GM13976 (cell line): Measurements from ENCODE around the gene SCUBE3.
A peak's percentile ranks its signal among the peaks of the same experiment; 100 is the strongest.

ENCODE experiments used
- DNase-seq: peaks from one replicate; pipeline ENCODE4 v3.0.0; 2012; ENCODE audit warnings: low spot score
- in situ Hi-C: fragments of 300-500 bp; cut with MboI; formaldehyde crosslinking; loops from one replicate; pipeline ENCODE4 v1.12.0; 2022; ENCODE audit warnings: low sequenced_read_pairs, mixed read lengths, inconsistent platforms; ENCODE audit not compliant: unreplicated experiment
- TF ChIP-seq, protein P1 (sequence below): IDR thresholded peaks from 2 replicates; pipeline ENCODE4 v1.5.1; 2012; ENCODE audit warnings: borderline replicate concordance, mild to moderate bottlenecking; ENCODE audit not compliant: insufficient read depth; ENCODE audit errors: extremely low read depth, missing control alignments, control extremely low read depth

Gene SCUBE3

DNA sequence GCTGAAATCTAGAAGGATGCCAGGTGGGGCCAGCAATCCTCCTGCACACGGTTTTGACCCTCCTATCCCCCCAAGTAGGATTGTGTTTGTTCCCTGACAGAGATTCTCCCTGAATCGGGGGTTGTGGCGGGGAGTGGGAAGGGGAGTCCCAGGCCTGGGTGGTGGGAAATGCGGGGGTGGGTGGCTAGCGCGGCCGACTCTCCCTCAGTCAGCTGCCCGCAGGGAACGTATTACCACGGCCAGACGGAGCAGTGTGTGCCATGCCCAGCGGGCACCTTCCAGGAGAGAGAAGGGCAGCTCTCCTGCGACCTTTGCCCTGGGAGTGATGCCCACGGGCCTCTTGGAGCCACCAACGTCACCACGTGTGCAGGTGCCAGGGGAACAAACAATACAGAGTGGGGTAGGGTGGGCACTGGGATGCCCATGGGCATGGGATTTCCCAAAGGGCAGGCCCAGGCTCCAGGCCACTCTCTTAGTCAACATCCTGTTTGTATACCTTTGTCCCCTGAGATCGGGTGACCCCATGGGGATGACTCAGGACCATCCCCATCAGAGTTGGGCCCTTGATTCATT lies 29.7 kb downstream of the SCUBE3 start:
- TF ChIP-seq, protein P1, sequence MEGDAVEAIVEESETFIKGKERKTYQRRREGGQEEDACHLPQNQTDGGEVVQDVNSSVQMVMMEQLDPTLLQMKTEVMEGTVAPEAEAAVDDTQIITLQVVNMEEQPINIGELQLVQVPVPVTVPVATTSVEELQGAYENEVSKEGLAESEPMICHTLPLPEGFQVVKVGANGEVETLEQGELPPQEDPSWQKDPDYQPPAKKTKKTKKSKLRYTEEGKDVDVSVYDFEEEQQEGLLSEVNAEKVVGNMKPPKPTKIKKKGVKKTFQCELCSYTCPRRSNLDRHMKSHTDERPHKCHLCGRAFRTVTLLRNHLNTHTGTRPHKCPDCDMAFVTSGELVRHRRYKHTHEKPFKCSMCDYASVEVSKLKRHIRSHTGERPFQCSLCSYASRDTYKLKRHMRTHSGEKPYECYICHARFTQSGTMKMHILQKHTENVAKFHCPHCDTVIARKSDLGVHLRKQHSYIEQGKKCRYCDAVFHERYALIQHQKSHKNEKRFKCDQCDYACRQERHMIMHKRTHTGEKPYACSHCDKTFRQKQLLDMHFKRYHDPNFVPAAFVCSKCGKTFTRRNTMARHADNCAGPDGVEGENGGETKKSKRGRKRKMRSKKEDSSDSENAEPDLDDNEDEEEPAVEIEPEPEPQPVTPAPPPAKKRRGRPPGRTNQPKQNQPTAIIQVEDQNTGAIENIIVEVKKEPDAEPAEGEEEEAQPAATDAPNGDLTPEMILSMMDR, result no peak
- in situ Hi-C loops, result no loop called here
- DNase-seq, result no peak

DNA sequence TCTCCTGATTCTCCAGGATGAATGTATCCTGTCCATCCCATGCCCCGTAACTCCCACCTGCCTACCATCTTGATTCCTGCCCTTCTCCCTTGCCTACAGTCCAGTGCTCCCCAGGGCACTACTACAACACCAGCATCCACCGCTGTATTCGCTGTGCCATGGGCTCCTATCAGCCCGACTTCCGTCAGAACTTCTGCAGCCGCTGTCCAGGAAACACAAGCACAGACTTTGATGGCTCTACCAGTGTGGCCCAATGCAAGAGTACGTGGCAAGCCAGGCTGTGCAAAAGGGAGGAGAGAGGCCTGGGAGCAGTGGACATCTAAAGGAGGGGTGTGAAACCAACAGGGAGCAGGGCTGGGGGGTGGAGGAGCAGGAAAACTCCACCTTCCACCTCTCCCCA lies 30.8 kb downstream of the SCUBE3 start:
- TF ChIP-seq, protein P1, result no peak
- in situ Hi-C loops, result no loop called here
- DNase-seq, result no peak

DNA sequence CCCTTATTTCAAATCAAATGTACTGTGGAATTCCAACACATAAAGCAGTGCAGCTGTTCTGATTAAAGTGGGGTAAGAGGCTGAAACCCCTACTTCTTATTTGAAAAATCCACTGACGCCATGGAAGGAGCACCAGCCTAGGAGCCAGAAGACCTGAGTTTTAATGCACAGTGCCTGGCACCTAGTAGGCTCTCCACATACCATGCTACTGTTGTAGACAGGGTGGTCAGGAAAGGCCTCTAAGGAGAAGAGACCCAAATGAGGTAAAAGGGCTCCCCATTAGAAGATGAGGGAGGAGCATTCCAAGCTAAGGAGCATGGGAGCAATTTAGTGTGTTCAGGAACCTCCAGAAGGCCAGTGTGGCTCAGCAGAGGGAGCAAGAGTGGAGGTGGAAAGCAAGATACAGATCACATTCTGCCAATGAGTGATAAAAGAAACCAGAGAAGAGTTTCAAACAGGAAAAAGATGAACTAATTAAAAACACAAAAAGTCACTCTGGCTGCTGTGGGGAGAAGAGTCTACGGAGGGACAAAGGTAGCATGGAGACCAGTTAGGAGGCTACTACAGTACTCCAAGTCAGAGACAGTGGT lies 34.0 kb downstream of the SCUBE3 start:
- TF ChIP-seq, protein P1, result no peak
- peak; percentile 57 for DNase-seq
- in situ Hi-C loops, result no loop called here

DNA sequence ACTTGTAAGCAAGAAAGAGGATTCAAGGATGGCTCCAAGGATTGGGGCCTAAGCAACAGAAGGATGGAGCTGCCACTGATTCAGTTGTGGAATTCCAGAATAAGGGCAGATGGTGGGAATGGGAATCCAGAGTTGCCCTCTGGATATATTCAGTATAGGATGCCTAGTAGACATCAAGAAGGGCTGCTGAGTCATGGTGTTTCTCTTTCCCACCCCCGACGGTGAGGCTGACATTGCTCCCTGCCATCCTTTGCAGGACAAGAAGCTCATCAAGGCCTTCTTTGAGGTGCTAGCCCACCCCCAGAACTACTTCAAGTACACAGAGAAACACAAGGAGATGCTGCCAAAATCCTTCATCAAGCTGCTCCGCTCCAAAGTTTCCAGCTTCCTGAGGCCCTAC lies 34.5 kb downstream of the SCUBE3 start:
- in situ Hi-C loops, result no loop called here
- DNase-seq, result no peak
- TF ChIP-seq, protein P1, result no peak

DNA sequence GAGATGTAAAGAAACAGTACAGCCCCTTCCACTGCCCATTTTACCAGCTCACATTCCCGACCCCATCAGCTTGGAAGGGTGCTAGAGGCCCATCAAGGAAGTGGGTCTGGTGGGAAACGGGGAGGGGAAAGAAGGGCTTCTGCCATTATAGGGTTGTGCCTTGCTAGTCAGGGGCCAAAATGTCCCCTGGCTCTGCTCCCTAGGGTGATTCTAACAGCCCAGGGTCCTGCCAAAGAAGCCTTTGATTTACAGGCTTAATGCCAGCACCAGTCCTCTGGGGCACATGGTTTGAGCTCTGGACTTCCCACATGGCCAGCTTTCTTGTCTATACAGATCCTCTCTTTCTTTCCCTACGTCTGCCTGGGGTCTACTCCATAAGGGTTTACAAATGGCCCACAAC lies 35.2 kb downstream of the SCUBE3 start:
- DNase-seq, result no peak
- TF ChIP-seq, protein P1, result no peak
- in situ Hi-C loops, result no loop called here

DNA sequence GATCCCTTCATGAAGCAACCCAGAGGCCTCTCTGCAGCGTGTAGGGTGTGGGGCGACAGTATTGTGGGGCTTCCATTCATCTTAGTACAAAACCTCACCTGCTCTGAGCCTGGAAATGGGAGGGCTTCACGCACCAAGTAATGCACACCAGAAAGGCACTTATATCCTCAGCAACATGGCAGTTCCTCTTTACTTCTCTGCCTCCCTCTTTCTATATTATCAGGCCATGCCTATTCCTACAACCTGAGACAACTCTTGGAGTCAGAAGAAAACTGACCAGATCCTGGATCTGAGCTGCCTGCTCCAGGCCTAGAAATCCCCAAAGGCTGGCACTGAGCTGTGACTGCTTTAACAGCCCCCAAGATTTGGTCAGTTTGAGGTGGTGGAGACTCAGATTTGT lies 38.2 kb downstream of the SCUBE3 start:
- DNase-seq, result no peak
- in situ Hi-C loops, result no loop called here
- TF ChIP-seq, protein P1, result no peak
